ENCODE data around the gene DHX40.
"Not testable (repeated sequence)": the region's sequence is repeated elsewhere in the genome, so short reads cannot be mapped to it uniquely, and the experiment has no call there.

DHX40 gene

DNA sequence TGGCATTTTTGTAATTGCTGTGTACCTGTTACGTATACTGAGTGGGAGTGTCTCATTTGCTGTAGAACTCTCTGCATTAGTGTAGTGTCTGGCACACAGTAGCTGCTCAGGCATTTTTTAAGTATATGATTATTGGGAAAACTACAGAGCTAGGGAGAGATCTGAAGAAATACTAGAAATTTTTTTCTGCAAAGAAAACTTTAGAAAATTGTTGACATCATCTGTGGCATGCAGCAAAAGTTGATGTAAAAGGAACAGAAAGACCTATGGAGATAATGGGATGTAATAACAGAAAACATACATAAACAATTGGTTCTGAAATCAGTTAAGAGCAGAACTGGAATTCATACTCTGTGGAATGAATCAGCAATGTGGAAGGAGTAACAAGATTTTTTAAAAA is 65.9 kb downstream of the DHX40 start:
- no peak for DNase-seq

DNA sequence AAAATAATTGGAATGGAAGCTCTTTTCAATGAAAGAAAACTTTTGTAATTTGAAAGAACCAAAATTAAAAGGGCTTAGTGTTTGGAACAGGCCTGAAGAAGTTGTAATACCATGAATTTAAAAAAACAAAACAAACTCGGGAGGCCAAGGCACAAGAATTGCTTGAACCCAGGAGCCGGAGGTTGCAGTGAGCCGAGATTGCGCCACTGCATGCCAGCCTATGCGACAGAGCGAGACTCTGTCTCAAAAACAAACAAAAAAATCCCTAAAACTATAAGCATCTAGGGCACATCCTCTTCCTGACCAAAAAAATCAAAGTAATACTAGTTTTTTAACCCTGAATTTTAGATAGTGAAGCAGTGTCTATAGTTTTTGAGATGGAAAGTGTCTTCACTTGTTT is 67.0 kb downstream of the DHX40 start:
- no peak for DNase-seq

DNA sequence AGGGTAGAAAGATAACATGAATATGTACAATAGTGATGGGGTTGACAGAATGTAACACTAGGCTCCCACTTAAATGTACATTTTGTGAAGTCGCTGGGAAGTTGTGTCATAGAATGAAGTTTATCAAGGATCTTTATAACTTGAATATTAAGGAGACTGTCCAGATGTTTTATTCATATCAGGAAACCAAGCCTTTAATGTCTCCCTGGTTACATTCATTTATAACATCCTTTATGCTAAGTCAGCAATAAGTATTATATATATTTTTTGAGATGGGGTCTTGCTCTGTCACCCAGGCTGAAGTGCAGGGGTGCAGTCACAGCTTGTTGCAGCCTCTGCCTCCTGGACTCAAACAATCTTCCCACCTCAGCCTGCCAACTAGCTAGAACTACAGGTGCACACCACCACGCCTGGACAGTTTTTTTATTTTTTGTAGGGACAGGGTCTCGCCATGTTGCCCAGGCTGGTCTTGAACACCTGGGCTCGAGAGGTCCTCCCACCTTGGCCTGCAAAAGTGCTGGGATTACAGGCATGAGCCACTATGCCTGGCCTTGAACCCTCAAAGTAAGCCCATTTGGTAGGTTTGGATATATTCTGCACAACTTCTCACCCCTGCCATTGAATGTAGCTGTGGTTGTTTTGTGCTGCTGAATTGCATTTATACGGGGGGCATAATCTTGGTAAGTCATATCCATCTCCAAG is 68.4 kb downstream of the DHX40 start:
- DNase-seq, result no peak

DNA sequence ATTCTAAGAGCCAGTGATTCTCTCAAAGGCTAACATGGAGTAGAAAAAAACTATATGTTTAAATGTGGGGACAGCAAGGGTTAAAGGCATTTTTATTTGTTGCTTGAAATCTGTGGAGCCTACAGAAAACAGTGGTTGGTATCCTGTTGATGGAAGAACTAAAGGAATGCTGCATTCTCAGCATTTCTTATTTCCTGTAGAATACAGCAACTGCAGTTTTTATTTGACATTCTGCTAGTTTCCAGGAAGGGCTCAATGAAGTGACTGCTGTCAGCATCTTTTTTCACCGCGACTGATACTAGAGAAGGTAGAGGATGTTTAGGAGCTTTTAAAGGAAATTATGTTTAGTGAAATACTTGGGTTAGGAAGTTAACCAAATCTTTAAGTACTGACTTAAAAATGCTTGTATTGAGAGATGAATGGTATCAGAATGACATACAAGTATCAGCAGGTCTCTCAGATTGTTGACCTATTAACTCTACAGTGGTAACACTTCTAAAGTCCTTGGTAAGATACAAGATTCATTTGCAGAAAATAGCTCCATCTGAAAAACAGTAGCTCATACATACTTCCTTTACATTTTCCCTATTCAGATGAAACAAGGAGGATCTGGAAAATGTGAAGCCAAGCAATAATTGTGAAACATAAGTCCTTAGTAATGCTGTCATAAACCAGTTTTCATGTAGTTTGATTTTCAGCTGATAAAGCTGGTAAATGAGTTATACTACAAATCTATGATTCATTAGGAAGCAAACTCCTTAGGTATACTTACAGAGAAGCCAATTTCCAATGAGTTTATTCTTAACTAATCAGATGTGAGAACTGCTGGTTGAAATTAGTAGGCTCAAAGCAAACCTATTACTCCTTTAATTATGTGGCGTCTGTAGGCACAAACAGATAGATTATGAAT is 69.5 kb downstream of the DHX40 start:
- no peak for DNase-seq

DNA sequence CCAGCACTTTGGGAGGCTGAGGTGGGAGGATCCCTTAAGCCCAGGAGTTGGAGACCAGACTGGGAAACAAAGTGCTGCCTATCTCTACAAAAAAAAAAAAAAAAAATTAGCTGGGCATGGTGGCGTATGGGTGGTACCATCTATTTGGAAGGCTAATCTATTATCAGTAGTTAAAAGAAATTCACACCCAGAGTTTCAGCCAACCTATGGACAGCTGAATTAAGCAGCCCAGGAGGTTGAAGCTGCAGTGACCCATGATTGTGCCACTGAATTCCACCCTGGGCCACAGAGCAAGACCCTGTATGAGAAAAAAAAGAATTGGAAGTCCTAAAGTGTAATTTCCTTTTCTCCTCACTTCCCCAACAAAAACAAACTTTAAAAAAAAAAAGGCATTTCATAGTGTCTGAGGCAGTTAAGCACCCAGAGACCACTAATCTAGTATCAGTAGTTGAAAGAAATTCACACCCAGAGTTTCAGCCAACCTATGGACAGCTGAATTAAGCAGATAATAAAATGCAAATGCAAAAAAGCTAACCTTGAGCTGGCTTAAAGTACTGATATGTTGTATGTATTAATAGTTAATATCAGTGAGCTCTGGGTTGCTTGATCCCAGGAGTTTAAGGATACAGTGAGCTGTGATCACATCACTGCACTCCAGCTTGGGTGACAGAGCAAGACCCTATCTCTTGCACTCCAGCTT is 72.4 kb downstream of the DHX40 start:
- peak; percentile 95 for DNase-seq

DNA sequence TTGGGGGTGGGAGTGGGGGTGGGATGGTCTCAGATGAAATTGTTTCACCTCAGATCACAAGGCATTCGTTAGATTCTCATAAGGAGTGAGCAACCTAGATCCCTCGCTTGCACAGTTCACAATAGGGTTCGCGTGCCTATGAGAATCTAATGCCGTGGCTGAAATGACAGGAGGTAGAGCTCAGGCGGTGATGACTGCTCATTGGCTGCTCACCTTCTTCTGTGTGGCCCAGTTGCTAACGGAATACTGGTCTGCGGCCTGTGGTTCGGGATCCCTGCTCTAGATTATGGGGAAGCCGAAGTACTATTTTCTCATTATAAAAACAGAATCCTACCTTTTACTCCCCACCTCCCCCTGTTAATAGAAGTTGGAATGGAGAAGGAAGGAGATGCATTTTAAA is 73.1 kb downstream of the DHX40 start:
- no peak for DNase-seq

DNA sequence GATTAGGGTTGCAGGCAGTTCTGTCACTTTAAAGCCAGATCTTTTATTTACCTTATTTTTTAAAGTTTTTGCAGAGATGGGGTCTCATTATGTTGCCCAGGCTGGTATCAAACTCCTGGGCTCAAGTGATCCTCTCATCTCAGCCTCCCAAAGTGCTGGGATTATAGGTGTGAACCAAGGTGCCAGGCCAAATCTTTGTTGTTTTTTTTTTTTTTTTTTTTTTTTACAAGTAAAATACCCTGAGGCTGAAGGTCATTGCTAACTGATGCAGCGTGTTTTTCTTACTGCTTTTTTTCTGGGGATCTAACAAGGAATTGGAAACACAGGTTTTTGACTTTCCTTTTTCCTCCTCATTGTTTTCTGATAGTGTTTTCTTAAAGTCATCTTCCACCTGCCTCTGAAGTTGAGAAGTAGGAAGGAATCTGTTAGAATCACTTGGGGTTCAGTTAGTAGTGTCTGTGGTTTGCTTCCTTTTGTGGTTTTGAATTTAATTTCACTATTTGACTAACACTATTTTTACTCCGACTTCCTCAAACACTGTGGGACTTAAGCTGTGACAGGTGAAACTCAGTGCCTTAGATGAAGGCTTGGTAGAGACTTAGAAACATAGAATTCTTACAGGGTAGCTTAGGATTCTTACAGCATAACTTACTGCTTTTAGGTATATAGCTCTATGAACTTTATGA is 76.5 kb downstream of the DHX40 start:
- DNase-seq, result peak; percentile 56

DNA sequence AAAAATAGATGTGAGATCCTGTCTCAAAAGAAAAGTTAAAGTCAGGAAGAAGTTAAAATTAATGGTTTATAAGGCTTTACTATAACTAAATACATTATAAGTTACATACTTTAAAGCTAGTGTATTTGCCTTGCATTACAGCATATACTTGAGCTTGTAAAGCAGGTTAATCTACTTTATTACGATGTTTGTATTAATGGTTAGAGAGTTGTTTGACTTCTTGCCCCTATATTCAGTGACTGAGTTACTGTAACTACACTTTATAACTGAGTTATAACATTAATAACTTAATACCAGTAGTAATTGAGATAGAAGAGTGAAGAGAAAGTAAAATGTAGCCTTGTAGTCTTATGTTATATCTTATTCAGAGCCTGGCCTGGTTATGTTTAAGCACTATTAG is 77.2 kb downstream of the DHX40 start:
- no peak for DNase-seq

DNA sequence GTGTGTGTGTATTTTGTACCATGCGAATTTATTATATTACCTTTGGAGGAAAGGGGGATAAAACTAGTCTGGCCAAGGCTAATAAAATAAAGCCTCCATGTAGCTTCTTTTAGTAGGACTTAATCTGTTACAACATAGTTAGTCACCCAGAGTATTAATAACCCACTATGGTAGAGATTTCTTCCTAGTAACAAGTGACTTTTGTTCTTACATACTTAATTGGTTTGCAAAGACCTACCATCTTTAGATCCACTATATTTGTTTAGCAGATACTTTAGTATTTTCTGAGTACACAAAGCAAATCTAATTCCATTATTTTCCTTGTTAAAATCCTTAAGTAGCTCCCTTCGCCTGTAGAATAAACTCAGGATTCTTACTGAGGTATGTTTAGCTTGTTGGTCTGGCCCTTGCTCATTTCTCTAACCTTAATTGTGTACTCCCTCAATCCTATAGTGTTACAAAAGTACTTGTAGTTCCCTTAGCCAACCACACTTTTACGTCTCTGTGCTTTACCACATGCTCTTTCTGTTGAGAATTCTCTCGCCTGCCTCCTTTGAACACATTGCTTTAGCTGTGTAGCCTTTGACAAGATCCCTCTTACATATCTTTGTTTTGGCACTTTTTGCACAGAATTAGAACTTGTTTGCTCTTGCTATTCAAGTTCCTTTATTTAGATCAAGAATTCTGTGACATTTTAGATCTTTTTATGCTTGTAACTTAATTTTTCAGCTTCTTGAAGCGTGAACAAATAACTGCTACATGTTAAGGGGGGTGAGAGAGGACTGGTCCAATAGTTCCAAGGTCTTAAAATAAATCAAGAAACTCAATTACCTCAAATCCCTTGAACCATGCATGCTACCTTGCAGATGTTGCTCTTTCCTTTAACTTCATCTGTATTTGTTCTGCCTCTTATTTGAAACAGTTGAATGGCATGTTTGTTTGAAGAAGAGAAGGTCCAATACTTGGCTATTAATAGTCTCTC is 78.0 kb downstream of the DHX40 start:
- DNase-seq, result peak; percentile 40

DNA sequence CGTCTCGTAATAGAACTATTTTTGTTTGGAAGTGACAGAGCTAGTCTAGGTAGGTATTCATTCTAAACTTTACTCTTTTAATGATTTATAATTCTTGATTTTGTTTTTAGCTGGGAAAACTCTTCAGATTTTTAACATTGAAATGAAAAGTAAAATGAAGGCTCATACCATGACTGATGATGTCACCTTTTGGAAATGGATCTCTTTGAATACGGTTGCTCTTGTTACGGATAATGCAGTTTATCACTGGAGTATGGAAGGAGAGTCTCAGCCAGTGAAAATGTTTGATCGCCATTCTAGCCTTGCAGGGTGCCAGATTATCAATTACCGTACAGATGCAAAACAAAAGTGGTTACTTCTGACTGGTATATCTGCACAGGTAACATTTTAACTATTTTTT is 81.9 kb downstream of the DHX40 start:
- DNase-seq, result no peak

DNA sequence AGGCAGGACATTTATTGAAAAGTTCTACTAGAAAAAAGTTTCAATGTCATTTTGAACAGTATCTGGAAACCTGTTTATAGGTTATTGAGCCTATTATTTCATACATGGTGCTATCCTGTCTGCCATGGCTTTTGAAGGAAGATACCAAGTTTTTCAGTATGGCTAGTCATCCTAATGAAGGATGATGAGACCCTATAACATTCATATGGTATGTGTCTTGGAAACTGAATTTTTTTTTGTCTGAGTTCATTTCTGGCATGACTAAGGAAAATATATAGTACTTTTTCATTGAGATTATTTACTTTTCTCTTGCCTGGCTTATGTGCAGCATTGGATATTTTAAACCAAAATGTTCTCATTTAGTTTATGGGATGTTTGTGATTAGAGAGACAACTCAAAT is 84.5 kb downstream of the DHX40 start:
- DNase-seq, result no peak

DNA sequence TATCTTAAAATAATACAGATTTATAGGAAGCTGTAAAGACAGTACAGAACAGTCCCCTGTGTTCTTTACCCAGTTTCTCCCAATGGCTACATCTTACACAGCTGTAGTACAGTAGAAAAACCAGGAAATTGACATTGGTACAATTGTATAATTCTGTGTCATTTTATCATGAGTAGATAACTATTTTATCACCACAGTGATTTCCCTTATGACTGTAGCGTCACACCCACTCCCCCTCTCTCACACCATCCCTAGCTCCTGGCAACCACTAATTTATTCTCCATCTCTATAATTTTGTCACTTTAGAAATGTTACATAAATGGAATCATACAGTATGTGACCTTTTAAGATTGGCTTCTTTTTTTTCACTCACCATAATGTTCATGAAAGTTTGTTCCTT is 85.2 kb downstream of the DHX40 start:
- no peak for DNase-seq

DNA sequence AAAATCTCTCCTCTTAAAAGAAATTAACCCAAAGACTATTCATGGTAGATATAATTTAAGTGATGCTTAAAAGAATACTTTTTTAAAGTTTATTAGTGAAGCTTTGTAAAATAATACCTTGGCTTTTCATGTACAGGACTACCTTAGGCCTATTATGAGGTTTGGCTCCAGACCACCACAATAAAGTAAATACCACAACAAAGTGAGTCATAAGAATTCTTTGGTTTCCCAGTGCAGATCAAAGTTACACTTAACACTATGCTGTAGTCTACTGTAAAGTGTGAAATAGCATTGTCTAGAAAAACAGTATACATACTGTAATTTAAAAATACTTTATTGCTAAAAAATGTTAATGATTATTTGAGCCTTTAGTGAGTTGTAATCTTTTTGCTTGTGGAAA is 85.9 kb downstream of the DHX40 start:
- no peak for DNase-seq

DNA sequence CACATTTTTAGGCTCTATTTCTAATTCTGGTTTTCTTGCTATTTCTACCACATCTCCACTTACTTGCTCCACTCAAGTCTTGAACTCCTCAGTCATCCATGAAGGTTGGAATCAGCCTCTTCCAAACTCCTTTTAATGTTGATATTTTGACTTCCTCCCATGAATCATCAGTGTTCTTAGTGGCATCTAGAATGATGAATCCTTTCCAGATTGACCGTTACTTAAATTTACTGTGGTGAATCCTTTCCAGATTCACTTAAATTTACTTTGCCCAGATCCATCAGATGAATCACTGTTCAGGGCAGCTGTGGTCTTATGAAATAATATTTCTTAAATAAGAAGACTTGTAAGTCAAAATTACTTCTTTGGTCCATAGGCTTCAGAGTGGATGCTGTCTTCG is 86.7 kb downstream of the DHX40 start:
- no peak for DNase-seq

DNA sequence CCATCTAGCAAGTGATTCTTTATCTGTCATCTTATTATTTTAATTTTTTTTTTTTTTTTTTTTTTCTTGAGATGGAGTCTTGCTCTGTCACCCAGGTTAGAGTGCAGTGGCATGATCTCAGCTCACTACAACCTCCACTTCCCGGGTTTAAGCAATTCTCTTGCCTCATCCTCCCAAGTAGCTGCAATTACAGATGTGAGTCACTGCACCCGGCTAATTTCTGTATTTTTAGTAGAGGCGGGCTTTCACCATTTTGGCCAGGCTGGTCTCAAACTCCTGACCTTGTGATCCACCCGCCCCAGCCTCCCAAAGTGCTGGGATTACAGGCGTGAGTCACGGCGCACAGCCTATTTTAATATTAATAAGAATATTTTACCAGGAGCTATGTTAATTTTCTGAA is 91.2 kb downstream of the DHX40 start:
- not testable (repeated sequence) for DNase-seq

Measured in hematopoietic multipotent progenitor cell treated with erythropoietin and hydrocortisone succinate and interleukin-3 and kit ligand, for 6 days (in vitro differentiated cells).